Stimulated activated CD8-positive, alpha-beta memory T cell treated with anti-CD3 and anti-CD28 coated beads, Interleukin-7, amount 100 ng/mL, for 24 hours (primary cell): ENCODE data around the gene RABGGTA.
"Not testable (repeated sequence)": the region's sequence is repeated elsewhere in the genome, so short reads cannot be mapped to it uniquely, and the experiment has no call there.

ENCODE experiments used
- DNase-seq: peaks from one replicate; pipeline ENCODE4 v3.0.0-alpha.2; 2020; ENCODE audit warnings: low read depth

RABGGTA gene

GRCh38 chr14:24240110-24240918 is 31.1 kb downstream of the RABGGTA start:
- DNase-seq = no peak

GRCh38 chr14:24238527-24239037 is 32.8 kb downstream of the RABGGTA start:
- DNase-seq = no peak

- DNase-seq = no peak
Observed at GRCh38 chr14:24238123-24238522, 33.3 kb downstream of the RABGGTA start.

- DNase-seq = no peak
Observed at GRCh38 chr14:24237463-24237955, 33.9 kb downstream of the RABGGTA start.

- no peak for DNase-seq
Observed at GRCh38 chr14:24236689-24237462, 34.5 kb downstream of the RABGGTA start.

GRCh38 chr14:24235804-24236688 is 35.4 kb downstream of the RABGGTA start:
- DNase-seq = no peak

- no peak for DNase-seq
Observed at GRCh38 chr14:24234095-24235005, 37.0 kb downstream of the RABGGTA start.

GRCh38 chr14:24233538-24233866 is 37.9 kb downstream of the RABGGTA start:
- no peak for DNase-seq

- no peak for DNase-seq
Observed at GRCh38 chr14:24232645-24233537, 38.5 kb downstream of the RABGGTA start, which contains the start of gene GMPR2. TSS of gene GMPR2 (plus strand) at chr14:24232929. CDS start at chr14:24233254, 325 bp downstream.

GRCh38 chr14:24232121-24232644 is 39.2 kb downstream of the RABGGTA start, which contains the start of gene NEDD8:
TSS of gene NEDD8 (minus strand) at chr14:24232367. CDS start at chr14:24232267, 100 bp downstream.
- peak; percentile 81 for DNase-seq

GRCh38 chr14:24231263-24232120 is 39.9 kb downstream of the RABGGTA start:
- no peak for DNase-seq

GRCh38 chr14:24228902-24229301 is 42.5 kb downstream of the RABGGTA start:
- no peak for DNase-seq

GRCh38 chr14:24226473-24226872 is 44.9 kb downstream of the RABGGTA start:
- no peak for DNase-seq

- DNase-seq = no peak
Observed at GRCh38 chr14:24224618-24225071, 46.8 kb downstream of the RABGGTA start.

GRCh38 chr14:24222987-24223386 is 48.4 kb downstream of the RABGGTA start:
- not testable (repeated sequence) for DNase-seq

- no peak for DNase-seq
Observed at GRCh38 chr14:24219521-24219920, 51.9 kb downstream of the RABGGTA start.

GRCh38 chr14:24219080-24219479 is 52.3 kb downstream of the RABGGTA start:
- DNase-seq = no peak

GRCh38 chr14:24216876-24217275 is 54.5 kb downstream of the RABGGTA start:
- not testable (repeated sequence) for DNase-seq
